HAP-1 (cell line): Measurements from ENCODE around the gene ZFYVE28.

Experiments used
- DNase-seq, 2 experiments: peaks; one replicate each; pipeline ENCODE4 v3.0.0-alpha.2; 2016 to 2020; ENCODE audit warnings: low spot score in 2 of 2
- H3K27me3 ChIP-seq: fragments of 250-450 bp; sonication (Bioruptor Pico); 2 replicates; pipeline ENCODE4 v1.5.1; 2020; ENCODE audit warnings: low read depth, mild to moderate bottlenecking, moderate library complexity
- H3K36me3 ChIP-seq: fragments of 250-450 bp; sonication (Bioruptor Pico); replicated peaks from 2 replicates; pipeline ENCODE4 v1.5.1; 2020; ENCODE audit warnings: mild to moderate bottlenecking
- H3K4me1 ChIP-seq: fragments of 250-450 bp; sonication (Bioruptor Pico); 2 replicates; pipeline ENCODE4 v1.5.1; 2020; ENCODE audit warnings: mild to moderate bottlenecking
- H3K4me3 ChIP-seq: fragments of 250-450 bp; sonication (Bioruptor Pico); 2 replicates; pipeline ENCODE4 v1.5.1; 2020; ENCODE audit warnings: mild to moderate bottlenecking, moderate library complexity
- H3K9me3 ChIP-seq: fragments of 250-450 bp; sonication (Bioruptor Pico); 2 replicates; pipeline ENCODE4 v1.5.1; 2020; ENCODE audit warnings: mild to moderate bottlenecking, moderate library complexity
- in situ Hi-C: fragments of 300-500 bp; cut with MboI; formaldehyde crosslinking; loops from 3 replicates; pipeline ENCODE4 v1.14.3; 2020; ENCODE audit warnings: low sequenced_read_pairs, inconsistent platforms, mixed read lengths

ZFYVE28 gene

DNA sequence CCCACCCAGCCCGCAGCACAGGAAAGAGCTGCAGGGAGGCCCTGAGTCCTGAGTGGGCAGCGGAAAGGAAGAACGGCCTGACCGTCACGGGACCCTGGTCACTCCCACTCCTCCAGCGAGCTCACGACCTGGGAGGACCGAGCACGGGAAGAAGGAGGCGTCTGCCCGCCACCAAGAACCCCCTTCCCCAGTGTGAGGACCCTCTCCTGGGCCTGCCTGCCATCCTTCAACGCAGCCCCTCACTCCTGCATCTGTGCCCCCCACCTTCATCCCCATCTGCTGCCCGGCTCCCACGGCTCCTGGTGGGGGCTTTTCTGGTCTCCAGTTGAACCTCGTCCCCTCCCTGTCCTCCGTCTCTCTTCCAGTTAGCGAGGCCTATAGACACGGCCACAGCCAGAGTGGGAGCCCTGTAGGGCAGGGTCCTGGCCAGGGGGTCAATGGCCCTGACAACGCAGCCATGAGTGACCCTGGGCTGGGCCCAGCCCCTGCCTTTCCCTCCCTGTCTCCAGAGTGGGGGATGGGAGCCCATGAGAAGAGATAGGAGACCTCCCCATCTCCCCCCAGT lies 115.2 kb downstream of the ZFYVE28 start:
- H3K36me3 ChIP-seq: no peaks in the 10 kb centered on the region
- no peak for DNase-seq
- in situ Hi-C loops: no loop called here
- H3K4me3 ChIP-seq: no peak overlapping the region
- no peaks in the 10 kb centered on the region for H3K4me1 ChIP-seq
- H3K9me3 ChIP-seq: peaks cover 8% of the 10 kb centered on the region; the same call in 1 of the 2 replicates
- H3K27me3 ChIP-seq: no peaks in the 10 kb centered on the region

DNA sequence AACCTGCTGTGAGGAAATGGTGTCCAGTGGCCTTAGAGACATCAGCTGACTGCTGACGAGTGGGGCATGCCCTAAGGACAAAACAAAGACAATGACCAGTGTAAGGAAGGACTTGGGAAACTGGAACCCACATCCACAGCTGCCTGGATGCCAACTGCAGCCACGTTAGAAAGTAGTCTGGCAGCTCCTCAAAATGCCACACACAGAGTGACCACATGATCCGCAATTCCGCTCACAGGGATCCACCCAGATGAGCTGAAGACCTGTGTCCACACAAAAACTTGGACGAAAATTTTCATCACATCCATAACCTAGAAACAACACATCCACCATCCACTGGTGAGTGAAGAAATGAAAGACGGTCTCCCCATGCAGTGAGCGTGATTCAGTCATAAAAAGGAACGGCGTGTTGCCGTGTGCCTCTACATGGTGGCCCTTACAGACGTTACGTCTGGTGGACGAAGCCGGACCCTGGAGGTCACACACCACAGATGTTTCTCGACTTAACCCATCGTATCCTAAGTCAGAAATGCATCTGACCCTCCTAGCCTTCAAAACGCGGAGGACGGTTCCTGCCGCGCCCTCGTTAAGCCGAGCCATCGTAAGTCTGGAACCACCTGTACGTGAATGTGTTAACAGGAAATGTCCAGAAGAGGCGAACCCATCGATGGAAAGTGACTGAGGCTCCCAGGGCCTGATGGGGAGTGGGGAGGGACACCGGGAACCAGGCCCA lies 115.9 kb downstream of the ZFYVE28 start:
- no peak overlapping the region for H3K4me3 ChIP-seq
- no peaks in the 10 kb centered on the region for H3K27me3 ChIP-seq
- no peaks in the 10 kb centered on the region for H3K4me1 ChIP-seq
- no peaks in the 10 kb centered on the region for H3K36me3 ChIP-seq
- H3K9me3 ChIP-seq: peaks cover 8% of the 10 kb centered on the region; the same call in 1 of the 2 replicates
- in situ Hi-C loops: no loop called here
- no peak for DNase-seq

DNA sequence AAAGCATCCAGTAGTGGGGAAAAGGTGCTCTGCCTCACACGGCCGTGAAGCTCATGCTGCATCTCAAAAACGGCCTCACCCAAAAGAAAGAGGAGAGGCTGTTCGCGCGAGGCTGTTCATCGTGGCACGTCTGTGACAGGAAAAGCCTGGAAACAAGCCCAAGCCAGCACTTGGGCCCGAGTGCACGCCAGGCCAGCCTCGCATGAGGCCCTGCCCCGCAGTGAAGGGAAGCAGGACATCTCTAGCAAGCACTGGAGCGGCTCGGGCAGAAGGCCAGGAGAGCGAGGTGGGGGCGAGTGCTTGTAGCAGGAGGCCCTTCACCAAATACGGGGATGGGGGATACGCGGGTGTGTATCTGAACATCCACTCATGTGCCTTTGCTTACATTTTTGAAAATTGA lies 116.6 kb downstream of the ZFYVE28 start:
- H3K36me3 ChIP-seq: no peaks in the 10 kb centered on the region
- no peak overlapping the region for H3K4me3 ChIP-seq
- H3K9me3 ChIP-seq: peaks cover 2% of the 10 kb centered on the region; the same call in 1 of the 2 replicates
- H3K4me1 ChIP-seq: no peaks in the 10 kb centered on the region
- no peak for DNase-seq
- in situ Hi-C loops: no loop called here
- no peaks in the 10 kb centered on the region for H3K27me3 ChIP-seq

DNA sequence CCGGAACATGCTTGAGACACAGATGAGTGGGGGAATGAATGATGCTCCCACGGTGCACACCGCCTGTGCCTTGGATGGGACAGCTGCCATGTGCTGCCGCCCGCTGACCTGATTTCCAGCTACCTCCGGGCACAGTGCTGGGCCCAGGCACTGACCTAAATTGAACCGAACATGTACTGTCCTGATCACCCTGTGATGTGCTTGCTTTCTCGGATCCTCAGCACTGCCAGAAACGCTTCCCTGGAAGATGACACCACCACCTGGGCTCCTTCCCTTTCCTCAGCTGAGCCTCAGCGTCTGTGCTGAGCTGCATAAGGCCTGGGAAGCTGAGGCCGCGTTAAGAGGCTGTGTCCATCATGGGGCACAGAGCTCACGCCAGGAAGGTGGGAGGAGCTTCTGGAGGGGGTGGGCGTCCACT lies 117.2 kb downstream of the ZFYVE28 start:
- H3K36me3 ChIP-seq: no peaks in the 10 kb centered on the region
- no peaks in the 10 kb centered on the region; the same call in 1 of the 2 replicates for H3K9me3 ChIP-seq
- no peak overlapping the region for H3K4me3 ChIP-seq
- in situ Hi-C loops: no loop called here
- H3K27me3 ChIP-seq: no peaks in the 10 kb centered on the region
- no peaks in the 10 kb centered on the region for H3K4me1 ChIP-seq
- no peak for DNase-seq

DNA sequence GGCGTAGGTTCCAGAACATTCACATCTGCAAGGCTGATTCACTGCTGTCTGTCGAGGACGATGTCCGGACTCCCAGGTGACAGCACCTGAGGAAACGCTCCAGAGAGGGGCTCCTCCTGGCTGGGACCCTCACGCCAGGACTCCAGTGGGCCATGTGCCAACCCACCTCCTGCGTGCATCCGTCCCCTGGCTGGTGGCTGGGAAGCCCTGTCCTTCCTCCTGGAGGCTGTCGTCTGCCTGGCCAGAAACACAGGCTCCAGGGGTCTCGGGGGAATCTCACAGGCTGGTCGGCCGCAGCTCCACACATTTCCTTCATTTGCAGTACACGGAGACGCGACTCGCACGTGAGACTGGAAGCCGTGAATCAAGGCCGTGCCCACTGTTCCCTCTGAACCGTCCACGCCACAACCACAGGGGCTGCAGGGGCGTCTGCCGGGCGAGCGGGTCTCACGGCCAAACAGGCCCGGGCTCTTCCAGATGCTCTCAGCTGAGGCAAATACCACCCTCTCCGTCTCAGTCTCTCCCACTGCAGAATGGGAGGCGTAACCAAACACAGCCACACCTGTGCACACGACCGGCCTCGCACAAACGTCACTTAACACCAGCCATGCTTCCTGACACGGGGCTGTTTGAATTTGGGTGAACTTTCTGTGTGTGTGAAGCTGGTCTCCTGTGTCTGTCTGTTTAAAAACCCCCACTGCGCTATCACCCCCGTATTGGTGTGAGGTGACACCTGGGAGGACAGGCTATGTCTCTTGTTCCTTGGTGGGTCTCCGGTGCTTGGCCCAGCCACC lies 117.8 kb downstream of the ZFYVE28 start:
- H3K4me1 ChIP-seq: no peaks in the 10 kb centered on the region
- in situ Hi-C loops: no loop called here
- H3K9me3 ChIP-seq: no peaks in the 10 kb centered on the region; the same call in 1 of the 2 replicates
- DNase-seq: no peak
- no peak overlapping the region for H3K4me3 ChIP-seq
- H3K36me3 ChIP-seq: no peaks in the 10 kb centered on the region
- H3K27me3 ChIP-seq: no peaks in the 10 kb centered on the region

DNA sequence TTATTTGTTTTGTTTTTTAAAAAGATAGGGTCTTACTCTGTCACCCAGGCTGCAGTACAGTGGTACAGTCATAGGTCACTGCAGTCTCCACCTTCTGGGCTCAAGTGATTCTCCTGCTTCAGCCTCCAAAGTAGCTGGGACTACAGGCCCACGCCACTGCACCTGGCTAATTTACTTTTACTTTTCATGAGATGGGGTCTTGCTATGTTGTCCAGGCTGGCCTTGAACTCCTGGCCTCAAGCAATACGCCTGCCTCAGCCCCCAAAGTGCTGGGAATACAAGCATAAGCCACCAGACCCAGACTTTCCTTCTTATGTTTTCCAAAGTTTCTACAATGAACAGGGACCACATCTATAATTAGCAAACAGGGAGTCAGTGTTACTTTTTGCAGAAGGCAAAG lies 118.7 kb downstream of the ZFYVE28 start:
- H3K4me3 ChIP-seq: no peak overlapping the region
- no peaks in the 10 kb centered on the region for H3K27me3 ChIP-seq
- H3K36me3 ChIP-seq: no peaks in the 10 kb centered on the region
- H3K4me1 ChIP-seq: no peaks in the 10 kb centered on the region
- in situ Hi-C loops: no loop called here
- no peaks in the 10 kb centered on the region; the same call in 1 of the 2 replicates for H3K9me3 ChIP-seq
- no peak for DNase-seq

DNA sequence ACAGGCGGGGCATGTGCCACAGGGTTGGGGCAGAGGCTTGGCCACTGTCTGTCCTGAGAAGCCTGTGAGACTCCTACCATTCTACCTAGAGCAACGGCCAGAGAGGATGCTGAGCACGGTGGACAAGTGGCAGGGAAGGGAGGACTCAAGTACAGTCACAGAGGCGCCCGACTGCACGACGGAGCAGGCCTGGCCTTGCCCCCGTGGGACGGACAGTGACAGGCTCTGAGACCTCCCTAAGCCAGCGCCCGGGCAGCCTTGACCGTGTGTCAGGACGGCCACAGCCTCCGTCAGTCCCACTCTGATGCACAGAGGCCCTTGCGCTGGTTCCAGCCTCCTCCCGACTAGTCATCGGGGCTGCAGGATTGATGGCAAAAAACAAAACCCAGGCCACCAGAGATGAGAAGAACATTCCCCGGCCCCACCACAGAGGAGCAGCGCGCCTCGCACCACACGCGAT lies 119.9 kb downstream of the ZFYVE28 start:
- no peaks in the 10 kb centered on the region for H3K36me3 ChIP-seq
- no peak for DNase-seq
- no peaks in the 10 kb centered on the region for H3K27me3 ChIP-seq
- H3K4me1 ChIP-seq: no peaks in the 10 kb centered on the region
- H3K9me3 ChIP-seq: no peaks in the 10 kb centered on the region; the same call in 1 of the 2 replicates
- no peak overlapping the region for H3K4me3 ChIP-seq
- in situ Hi-C loops: no loop called here

DNA sequence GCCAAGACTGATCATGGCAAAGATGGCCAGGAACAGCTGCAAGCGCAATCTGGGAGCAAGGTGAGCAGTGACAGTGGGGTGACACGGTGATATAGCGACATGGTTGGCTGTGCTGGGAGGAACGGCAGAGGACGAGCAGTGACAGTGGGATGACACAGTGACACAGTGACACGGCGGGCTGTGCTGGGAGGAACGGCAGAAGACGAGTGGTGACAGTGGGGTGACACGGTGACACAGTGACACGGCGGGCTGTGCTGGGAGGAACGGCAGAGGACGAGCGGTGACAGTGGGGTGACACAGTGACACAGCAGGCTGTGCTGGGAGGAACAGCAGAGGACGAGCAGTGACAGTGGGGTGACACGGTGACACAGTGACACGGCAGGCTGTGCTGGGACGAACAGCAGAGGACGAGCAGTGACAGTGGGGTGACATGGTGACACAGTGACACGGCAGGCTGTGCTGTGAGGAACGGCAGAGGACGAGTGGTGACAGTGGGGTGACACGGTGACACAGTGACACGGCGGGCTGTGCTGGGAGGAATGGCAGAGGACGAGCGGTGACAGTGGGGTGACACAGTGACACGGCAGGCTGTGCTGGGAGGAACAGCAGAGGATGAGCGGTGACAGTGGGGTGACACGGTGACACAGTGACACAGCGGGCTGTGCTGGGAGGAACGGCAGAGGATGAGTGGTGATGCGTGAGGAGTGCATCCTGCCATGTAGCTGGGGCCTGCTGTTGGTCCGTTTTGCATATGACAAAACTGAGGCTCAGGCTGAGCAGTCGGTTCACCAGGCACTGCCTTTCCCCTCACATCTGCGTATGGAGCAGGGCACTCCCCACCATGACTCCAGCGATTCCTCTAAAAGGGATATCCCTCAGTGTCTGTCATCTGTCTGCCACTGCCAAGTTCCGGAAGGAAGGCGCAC lies 120.6 kb downstream of the ZFYVE28 start:
- H3K9me3 ChIP-seq: no peaks in the 10 kb centered on the region; the same call in 1 of the 2 replicates
- H3K27me3 ChIP-seq: no peaks in the 10 kb centered on the region
- DNase-seq: no peak
- no peak overlapping the region for H3K4me3 ChIP-seq
- no peaks in the 10 kb centered on the region for H3K4me1 ChIP-seq
- in situ Hi-C loops: no loop called here
- no peaks in the 10 kb centered on the region for H3K36me3 ChIP-seq

DNA sequence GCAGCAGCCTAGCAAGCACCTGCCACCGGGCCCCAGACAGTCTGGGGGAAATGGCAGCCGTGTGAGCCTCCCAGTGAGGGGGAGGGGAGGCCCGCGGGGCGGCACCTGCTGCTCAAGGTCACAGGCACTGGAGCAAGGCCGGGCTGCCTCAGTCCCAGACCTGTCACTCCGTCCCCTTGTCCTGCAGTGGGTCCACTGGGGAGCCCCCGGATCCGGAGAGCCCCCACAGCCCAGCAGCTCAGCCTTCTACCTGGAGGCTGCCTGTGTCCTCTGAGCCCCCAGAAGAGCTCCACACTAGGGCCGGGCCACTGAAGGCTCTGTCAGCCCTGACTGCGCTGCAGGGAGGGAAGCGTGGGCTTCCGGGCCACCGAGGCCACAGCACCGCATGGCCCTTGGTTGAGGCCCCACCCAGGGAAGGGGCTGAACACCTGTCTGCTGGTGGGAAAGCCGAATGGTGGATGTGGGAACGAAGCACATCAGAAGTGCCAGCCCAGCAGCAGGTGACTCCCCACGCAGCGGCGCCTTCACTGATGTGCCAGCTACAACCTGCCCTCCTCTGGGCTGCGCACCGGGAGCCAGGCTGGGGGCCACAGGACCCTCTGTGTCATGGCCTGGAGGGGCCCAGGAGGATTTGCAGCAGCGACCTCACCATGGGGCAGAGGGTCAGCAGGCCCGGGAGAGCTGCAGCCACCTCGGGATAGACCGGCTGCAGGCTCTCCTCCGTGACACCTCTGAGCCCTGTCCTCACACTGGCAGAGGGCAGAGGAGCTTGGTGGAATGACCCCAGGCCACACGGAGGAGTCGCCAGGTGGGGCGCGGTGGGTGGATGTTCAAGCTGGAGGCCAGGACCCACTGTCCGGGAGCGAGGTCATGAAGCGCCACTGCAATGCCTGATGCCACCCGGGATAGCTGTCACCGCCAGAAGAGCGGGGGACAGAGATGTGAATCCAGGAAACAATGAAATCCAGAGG lies 121.5 kb downstream of the ZFYVE28 start:
- no peaks in the 10 kb centered on the region for H3K9me3 ChIP-seq
- DNase-seq: no peak
- no peaks in the 10 kb centered on the region for H3K4me1 ChIP-seq
- no peaks in the 10 kb centered on the region for H3K27me3 ChIP-seq
- no peak overlapping the region for H3K4me3 ChIP-seq
- H3K36me3 ChIP-seq: no peaks in the 10 kb centered on the region
- in situ Hi-C loops: no loop called here

DNA sequence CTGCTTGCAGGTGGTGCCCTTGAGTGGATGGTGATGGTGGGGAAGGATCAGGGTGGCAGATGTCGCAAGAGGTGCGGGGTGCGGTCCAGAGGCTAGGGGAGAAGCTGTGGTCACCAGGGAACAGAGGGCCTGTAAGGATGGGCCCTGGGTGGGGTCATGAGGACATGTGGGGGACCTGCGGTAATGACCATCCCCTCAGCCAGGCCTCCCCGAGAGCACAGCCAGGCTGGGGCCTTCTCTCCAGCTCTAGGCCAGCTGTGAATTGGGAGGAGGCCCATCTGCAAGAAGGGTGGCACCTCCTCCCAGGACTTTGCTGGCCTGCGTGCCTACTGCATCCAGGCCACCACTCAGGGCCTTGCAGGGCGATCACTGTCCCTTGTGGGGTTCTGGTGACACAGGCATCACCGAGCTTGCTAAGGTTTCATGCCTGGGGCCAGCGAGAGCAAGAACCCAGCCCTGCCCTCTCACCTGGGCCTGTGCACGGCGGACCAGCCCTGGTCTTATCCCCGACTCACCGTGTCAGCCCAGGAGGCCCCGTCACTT lies 122.5 kb downstream of the ZFYVE28 start:
- Histone ChIP-seq H3K9me3 (no peaks in the 10 kb centered on the region), H3K4me3 (no peak overlapping the region), H3K4me1 (no peaks in the 10 kb centered on the region), H3K27me3 (no peaks in the 10 kb centered on the region), H3K36me3 (no peaks in the 10 kb centered on the region)
- in situ Hi-C loops: no loop called here
- no peak for DNase-seq

DNA sequence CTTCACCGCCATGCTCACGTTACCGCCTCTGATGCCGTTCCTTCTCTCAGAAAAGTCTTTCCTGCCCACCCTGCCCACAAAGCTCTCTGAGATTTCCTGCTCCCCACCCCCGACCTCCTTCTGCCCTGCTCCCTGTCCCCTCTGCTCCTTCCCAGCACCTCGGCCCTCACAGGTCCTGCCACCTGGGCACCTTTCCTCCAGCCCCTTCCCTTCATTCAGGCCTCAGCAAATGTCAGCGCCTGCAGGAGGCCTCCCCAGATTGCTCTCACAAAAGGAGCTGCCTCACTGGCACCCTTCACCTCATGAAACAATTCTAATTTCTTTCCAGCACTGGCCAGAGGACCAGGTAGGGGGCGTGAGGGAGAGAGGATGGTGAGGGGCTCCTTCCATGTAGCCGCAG lies 122.9 kb downstream of the ZFYVE28 start:
- Histone ChIP-seq H3K36me3 (no peaks in the 10 kb centered on the region), H3K4me1 (no peaks in the 10 kb centered on the region), H3K4me3 (no peak overlapping the region), H3K27me3 (no peaks in the 10 kb centered on the region), H3K9me3 (no peaks in the 10 kb centered on the region)
- no peak for DNase-seq
- in situ Hi-C loops: no loop called here

DNA sequence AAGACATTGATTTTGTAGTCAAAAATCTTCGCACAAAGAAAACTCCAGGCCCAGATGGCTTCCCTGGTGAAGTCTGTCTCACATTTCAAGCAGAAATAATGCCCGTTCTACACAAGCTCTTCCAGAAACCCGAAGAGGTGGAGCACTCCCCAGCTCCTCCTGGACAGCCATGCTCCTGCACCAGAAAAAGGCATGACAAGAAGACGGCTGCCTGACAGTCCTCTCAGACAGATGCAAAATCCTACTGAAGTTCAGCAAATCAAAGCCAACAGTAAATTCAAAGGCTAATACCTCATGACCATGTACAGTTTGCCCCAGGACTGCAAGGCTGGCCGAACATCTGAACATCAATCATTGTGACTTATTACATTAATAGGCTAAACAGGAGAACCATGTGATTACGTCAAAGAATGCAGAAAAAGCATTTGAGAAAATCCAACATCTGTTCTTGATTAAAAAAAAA lies 125.8 kb downstream of the ZFYVE28 start:
- Histone ChIP-seq H3K4me1 (no peaks in the 10 kb centered on the region), H3K27me3 (no peaks in the 10 kb centered on the region), H3K36me3 (no peaks in the 10 kb centered on the region), H3K9me3 (no peaks in the 10 kb centered on the region), H3K4me3 (no peak overlapping the region)
- in situ Hi-C loops: no loop called here
- no peak for DNase-seq
